COLO668 (cell line): ENCODE results near the gene CREBL2.
A peak's percentile ranks its signal among the peaks of the same experiment; 100 is the strongest.

ENCODE experiments used
- DNase-seq: peaks from one replicate; lab custom pipeline; 2025; ENCODE audit not compliant: unreplicated experiment; lab: John Stamatoyannopoulos, UW

Gene CREBL2

DNA sequence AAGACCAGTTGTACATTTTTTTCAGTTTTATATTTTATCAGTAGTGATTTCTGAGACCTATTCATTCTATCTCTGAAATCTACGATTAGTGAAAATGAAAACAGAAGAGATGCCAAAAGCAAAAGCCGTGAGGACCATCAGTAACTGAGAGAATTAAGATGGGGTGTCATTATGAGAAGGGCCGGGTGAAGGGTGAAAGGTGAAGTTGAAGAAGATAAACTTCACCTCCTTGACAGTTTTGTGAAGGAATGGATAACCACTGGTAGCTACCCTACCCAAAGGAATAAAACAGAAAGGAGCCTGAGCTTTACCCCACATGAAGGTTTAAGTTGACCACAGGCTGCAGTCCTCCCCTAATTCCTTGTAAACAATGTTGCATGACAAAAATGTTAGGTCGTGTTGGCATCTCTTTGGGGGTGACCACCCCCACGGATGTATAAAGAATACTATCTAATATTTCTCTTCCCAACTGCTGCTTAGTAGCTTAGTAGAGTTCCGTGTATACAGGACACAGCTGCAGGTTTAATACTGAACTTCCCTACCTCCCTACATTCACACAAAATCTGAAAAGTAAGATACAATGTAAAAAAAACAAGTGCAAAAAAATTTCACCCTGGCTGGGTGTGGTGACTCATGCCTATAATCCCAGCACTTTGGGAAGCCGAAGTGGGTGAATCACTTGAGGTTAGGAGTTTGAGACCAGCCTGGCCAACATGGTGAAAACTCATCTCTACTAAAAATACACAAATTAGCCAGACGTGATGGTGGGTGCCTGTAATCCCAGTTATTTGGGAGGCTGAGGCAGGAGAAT lies 60.4 kb downstream of the CREBL2 start:
- DNase-seq: no peak

DNA sequence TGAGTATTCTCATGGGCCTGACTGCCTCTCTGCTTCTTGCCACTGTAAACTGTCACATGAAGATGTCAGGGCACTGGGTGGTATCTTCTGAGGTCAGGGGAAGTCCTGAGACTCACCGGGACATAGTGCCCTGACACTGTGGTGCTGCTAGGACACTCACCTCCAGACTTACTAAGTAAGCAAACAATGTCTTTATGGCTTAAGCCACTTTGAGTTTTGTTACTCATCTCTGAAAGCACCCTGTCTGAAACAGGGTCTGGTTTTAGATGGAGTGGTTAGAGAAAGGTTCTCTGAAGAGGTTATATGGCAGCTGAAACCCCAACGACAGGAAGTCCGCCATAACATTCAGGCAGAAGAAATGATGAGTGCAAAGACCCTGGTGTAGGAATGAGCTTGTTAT lies 61.6 kb downstream of the CREBL2 start:
- no peak for DNase-seq

- no peak for DNase-seq
These were observed 64.9 kb downstream of the CREBL2 start for GRCh38 chr12:12676605-12677004.

DNA sequence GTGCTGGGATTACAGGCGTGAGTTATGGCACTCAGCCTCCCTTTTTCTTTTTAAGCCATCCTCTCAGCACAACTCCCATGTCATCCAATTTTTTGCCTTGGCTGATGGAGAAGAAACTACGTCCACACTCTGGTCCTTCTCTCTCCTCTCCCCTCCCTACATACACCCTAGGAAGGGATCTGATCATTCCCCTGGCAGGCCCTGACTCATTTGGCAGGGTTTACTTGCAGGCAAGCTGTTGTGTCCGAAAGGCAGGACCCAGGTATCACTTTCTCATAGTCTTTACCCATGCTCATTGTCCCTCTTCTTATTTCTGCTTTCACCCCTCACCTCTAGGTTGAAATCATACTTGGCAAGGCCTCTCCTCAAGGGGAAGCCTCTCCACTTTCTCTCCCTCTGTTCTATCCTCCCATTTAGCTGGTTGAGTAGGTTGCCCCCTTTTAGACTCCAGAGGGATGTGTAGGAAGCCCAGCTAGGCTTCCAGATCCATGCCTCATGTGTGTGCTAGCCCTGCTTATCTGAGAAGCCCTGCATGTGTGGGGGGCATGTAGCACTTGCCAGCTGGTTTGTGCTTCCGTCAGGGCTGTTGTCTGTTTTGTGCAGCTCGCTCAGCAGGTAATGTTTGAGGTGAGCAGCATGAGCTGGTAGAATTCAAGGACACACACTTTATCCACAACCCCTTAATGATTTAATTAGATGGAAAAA lies 69.5 kb downstream of the CREBL2 start:
- no peak for DNase-seq

GRCh38 chr12:12682284-12682683 lies 70.6 kb downstream of the CREBL2 start:
- DNase-seq: no peak

GRCh38 chr12:12683136-12683697 lies 71.5 kb downstream of the CREBL2 start:
- DNase-seq: no peak

- DNase-seq: no peak
These were observed 72.0 kb downstream of the CREBL2 start for GRCh38 chr12:12683725-12684124.

- DNase-seq: no peak
These were observed 72.9 kb downstream of the CREBL2 start for GRCh38 chr12:12684375-12685106.

DNA sequence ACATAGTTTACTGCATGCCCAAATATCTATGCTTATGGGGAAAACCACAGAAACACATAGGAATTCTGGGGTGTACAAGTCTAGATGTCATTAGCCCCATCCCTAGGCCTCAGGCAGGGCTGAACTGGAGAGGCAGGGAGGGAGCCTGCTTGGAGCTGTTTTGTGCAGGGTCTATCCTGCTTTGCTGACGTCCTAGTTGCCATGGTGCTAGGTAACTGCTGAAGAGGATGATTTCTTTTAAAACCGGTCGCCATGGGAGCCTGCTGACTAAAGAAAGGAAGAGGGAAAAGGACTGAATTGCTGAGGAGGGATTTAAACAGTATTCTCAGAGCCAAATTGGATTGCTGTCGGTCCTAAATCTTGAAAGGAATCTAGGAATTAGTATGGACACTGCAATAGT lies 73.6 kb downstream of the CREBL2 start:
- DNase-seq: peak; percentile 4

DNA sequence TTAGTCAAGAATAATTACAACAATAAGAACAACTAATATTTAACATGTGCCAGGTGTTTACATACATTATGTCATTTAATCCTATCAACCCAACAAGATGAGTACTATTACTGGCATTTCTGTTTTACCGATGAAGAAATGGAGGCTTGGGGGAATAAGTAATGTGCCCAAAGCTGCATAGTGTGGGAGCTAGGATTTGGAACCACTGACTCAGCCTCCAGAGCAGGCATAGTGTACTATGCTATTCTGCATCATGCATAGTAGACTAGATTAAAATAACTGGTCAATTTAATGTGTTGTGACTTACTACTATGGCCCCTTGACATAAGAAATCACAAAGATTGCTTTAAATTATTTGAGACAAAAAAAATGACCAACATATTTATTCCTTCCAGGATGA lies 74.8 kb downstream of the CREBL2 start:
- no peak for DNase-seq

GRCh38 chr12:12686925-12687324 lies 75.2 kb downstream of the CREBL2 start:
- DNase-seq: no peak

DNA sequence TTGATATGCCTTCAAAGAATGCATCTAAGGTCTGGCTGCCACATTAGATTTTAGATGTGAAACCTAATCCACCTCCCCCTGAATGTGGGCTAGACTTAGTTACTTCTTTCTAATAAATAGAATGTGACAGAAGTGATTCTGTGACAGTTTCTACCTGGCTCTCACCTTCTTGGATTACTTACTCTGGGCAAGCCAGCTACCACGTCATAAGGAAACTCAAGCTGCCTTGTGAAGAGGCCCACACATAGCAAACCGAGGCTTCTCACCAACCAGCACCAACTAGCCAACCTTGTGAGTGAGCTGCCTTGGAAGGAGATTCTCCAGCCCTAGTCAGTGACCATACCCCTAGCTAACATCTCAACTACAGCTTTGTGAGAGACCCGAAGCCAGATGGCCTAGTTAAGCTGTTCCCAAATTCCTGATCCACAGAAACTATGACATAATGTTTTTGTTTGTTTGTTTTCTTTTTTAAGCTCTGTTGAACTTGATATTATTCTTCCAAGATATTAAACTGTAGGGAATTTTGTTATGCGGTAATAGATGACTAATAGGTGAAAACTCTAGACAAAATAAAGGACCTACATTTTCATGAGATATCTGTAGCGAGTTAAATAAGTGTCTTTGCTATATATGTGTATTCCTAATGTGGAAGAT lies 78.1 kb downstream of the CREBL2 start:
- no peak for DNase-seq

DNA sequence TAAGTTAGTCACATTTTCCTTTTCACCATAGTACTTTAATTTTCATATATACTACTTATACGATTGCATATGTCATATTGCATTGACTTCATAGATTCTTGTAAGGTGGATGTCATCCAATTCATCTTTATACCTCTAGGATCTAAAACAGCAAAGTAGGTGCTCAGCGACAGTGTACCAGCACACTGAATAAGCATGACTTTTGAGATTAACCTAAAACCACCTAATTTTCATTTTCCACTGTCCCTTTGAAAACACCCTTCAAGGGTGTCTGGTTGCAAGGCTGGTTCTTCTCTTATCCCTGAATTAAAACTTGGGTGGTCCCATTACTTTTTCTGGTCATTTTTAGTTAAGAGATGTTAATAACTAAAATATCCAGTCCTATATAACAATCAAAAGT lies 79.9 kb downstream of the CREBL2 start:
- no peak for DNase-seq

DNA sequence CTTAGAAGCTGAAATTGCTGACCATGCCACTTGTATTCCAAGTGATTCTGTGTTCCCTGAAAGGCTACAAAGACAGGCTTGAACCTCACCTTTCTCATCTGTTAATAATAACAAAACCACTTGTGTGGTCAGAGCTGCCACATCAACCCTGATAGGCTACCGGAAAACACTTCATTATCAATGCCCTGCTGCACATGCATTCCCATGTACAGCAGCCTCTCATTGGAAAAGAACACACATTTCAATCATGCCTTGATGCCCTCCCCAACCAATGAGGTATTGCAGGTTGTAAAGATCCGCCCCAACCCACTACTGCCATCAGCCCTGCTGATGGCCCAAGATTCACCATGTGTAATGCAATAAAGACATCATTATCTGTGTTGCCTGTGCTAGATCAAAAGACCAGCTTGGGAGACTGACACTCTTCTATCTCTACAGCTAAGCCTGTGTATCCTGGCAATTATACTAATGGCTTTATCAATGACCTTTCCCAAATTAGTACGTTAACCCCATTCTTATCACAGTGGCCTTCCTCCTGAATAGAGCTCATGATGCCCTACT lies 81.5 kb downstream of the CREBL2 start:
- no peak for DNase-seq
